Parathyroid adenoma (tissue), 2 donors: ENCODE measurements around the gene KCP.

ENCODE experiments used
- H2AFZ ChIP-seq: fragments of 300-600 bp; sonication (generic); one replicate; pipeline ENCODE4 v1.7.0; 2017; ENCODE audit warnings: antibody characterized with exemption, mild to moderate bottlenecking
- H3K27ac ChIP-seq: fragments of 300-600 bp; sonication (generic); one replicate; pipeline ENCODE4 v1.7.0; 2017
- H3K27me3 ChIP-seq: fragments of 300-600 bp; sonication (generic); one replicate; pipeline ENCODE4 v1.7.0; 2017; ENCODE audit warnings: low read length; ENCODE audit not compliant: control insufficient read depth, insufficient read depth
- H3K36me3 ChIP-seq: fragments of 300-600 bp; sonication (generic); one replicate; pipeline ENCODE4 v1.7.0; 2017; ENCODE audit warnings: low read length; ENCODE audit not compliant: control insufficient read depth, insufficient read depth
- H3K4me1 ChIP-seq: fragments of 300-600 bp; sonication (generic); one replicate; pipeline ENCODE4 v1.7.0; 2017; ENCODE audit warnings: control low read depth
- H3K4me2 ChIP-seq: fragments of 300-600 bp; sonication (generic); one replicate; pipeline ENCODE4 v1.7.0; 2017; ENCODE audit warnings: low read length
- H3K4me3 ChIP-seq: fragments of 300-600 bp; sonication (generic); one replicate; pipeline ENCODE4 v1.7.0; 2017; ENCODE audit warnings: low read depth, low read length
- H3K79me2 ChIP-seq: fragments of 300-600 bp; sonication (generic); one replicate; pipeline ENCODE4 v1.7.0; 2017; ENCODE audit warnings: control low read depth
- H3K9ac ChIP-seq: fragments of 300-600 bp; sonication (generic); one replicate; pipeline ENCODE4 v1.7.0; 2017; ENCODE audit warnings: mild to moderate bottlenecking
- H3K9me3 ChIP-seq: fragments of 300-600 bp; sonication (generic); one replicate; pipeline ENCODE4 v1.7.0; 2017; ENCODE audit warnings: low read length; ENCODE audit not compliant: control insufficient read depth
- TF ChIP-seq, protein P1 (sequence below): fragments of 300-600 bp; sonication (generic); IDR thresholded peaks from one replicate; pipeline ENCODE4 v1.7.0; 2017; ENCODE audit warnings: antibody characterized with exemption, mild to moderate bottlenecking
- donor health status: primary hyperparathyroidism.

The KCP gene

DNA sequence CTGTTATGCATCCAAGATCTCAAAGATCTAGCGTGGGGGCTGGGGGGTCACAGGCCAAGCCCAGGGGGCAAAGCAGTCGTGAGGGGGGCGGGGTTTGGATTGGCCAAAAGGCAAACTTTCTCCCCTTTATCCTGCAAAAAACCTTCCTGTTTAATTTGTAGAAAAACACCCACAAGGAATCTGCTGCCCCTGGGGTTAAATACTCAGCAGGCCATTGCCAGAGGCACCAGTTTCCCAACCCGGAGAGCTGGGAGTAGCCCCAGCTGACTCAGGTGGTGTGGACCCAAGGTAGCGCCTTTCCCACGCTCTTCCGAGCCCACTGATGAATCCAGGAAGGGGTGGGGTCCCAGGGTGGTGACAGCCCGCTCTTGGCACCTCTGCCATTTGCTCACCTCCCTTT lies 21.4 kb downstream of the KCP start:
- H3K27me3 ChIP-seq: no peaks in the 10 kb centered on the region
- H3K36me3 ChIP-seq: no peaks in the 10 kb centered on the region
- TF ChIP-seq, protein P1, sequence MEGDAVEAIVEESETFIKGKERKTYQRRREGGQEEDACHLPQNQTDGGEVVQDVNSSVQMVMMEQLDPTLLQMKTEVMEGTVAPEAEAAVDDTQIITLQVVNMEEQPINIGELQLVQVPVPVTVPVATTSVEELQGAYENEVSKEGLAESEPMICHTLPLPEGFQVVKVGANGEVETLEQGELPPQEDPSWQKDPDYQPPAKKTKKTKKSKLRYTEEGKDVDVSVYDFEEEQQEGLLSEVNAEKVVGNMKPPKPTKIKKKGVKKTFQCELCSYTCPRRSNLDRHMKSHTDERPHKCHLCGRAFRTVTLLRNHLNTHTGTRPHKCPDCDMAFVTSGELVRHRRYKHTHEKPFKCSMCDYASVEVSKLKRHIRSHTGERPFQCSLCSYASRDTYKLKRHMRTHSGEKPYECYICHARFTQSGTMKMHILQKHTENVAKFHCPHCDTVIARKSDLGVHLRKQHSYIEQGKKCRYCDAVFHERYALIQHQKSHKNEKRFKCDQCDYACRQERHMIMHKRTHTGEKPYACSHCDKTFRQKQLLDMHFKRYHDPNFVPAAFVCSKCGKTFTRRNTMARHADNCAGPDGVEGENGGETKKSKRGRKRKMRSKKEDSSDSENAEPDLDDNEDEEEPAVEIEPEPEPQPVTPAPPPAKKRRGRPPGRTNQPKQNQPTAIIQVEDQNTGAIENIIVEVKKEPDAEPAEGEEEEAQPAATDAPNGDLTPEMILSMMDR: no peak
- H2AFZ ChIP-seq: no peak overlapping the region
- H3K9me3 ChIP-seq: no peaks in the 10 kb centered on the region
- H3K79me2 ChIP-seq: no peaks in the 10 kb centered on the region
- H3K4me1 ChIP-seq: no peaks in the 10 kb centered on the region
- no peak overlapping the region for H3K9ac ChIP-seq
- no peak overlapping the region for H3K4me3 ChIP-seq
- no peak overlapping the region for H3K27ac ChIP-seq
- H3K4me2 ChIP-seq: no peak overlapping the region

GRCh38 chr7:128888756-128889095 lies 21.8 kb downstream of the KCP start:
- Histone ChIP-seq H3K9me3 (no peaks in the 10 kb centered on the region), H3K4me3 (no peak overlapping the region), H3K4me1 (no peaks in the 10 kb centered on the region), H3K4me2 (no peak overlapping the region), H3K27ac (no peak overlapping the region), H3K27me3 (no peaks in the 10 kb centered on the region), H3K36me3 (no peaks in the 10 kb centered on the region), H3K9ac (no peak overlapping the region), H3K79me2 (no peaks in the 10 kb centered on the region), H2AFZ (no peak overlapping the region)
- TF ChIP-seq, protein P1: no peak

- Histone ChIP-seq H3K4me2 (no peak overlapping the region), H3K4me3 (no peak overlapping the region), H3K9me3 (no peaks in the 10 kb centered on the region), H3K4me1 (no peaks in the 10 kb centered on the region), H3K36me3 (no peaks in the 10 kb centered on the region), H3K27ac (no peak overlapping the region), H3K79me2 (no peaks in the 10 kb centered on the region), H2AFZ (no peak overlapping the region), H3K27me3 (no peaks in the 10 kb centered on the region), H3K9ac (no peak overlapping the region)
- TF ChIP-seq, protein P1: no peak
Observed at GRCh38 chr7:128888039-128888755, 22.3 kb downstream of the KCP start.

GRCh38 chr7:128887169-128888038 lies 23.1 kb downstream of the KCP start:
- no peaks in the 10 kb centered on the region for H3K9me3 ChIP-seq
- H3K79me2 ChIP-seq: no peaks in the 10 kb centered on the region
- no peaks in the 10 kb centered on the region for H3K27me3 ChIP-seq
- H3K9ac ChIP-seq: no peak overlapping the region
- TF ChIP-seq, protein P1: no peak
- H3K4me2 ChIP-seq: no peak overlapping the region
- H3K36me3 ChIP-seq: no peaks in the 10 kb centered on the region
- H2AFZ ChIP-seq: no peak overlapping the region
- no peak overlapping the region for H3K4me3 ChIP-seq
- H3K4me1 ChIP-seq: no peaks in the 10 kb centered on the region
- no peak overlapping the region for H3K27ac ChIP-seq
